Liver (tissue), 9 donors: ENCODE data around the gene SNRPA. TPM values are rescaled to one million over a fixed set of nuclear protein-coding genes. Genes with fewer than 3 reads are reported as not detected.

Experiments used
- DNase-seq: peaks from one replicate; pipeline ENCODE4 v3.0.0-alpha.2; 2017; ENCODE audit warnings: low spot score
- H3K27ac ChIP-seq, 2 donors: one replicate each; pipeline ENCODE4 v1.7.0; 2013; ENCODE audit warnings: inconsistent platforms in 2 of 2, low read length in 2 of 2, control low read depth in 1 of 2, low read depth in 1 of 2, mild to moderate bottlenecking in 1 of 2
- H3K27me3 ChIP-seq, 4 donors: one replicate each; pipeline versions ENCODE4 v1.6.1 to v1.7.0; 2013; ENCODE audit warnings: low read length in 3 of 4, inconsistent platforms in 1 of 4, mild to moderate bottlenecking in 1 of 4, moderate library complexity in 1 of 4; ENCODE audit not compliant: control insufficient read depth in 4 of 4, insufficient read depth in 4 of 4
- H3K36me3 ChIP-seq, 4 donors: one replicate each; pipeline versions ENCODE4 v1.6.1 to v1.7.0; 2013; ENCODE audit warnings: low read length in 3 of 4, mild to moderate bottlenecking in 3 of 4, low read depth in 1 of 4, moderate library complexity in 1 of 4; ENCODE audit not compliant: control insufficient read depth in 4 of 4, insufficient read depth in 3 of 4
- H3K4me1 ChIP-seq, 4 donors: one replicate each; pipeline versions ENCODE4 v1.6.1 to v1.7.0; 2013; ENCODE audit warnings: low read length in 3 of 4, mild to moderate bottlenecking in 3 of 4, moderate library complexity in 1 of 4; ENCODE audit not compliant: control insufficient read depth in 4 of 4, insufficient read depth in 4 of 4
- H3K4me3 ChIP-seq, 3 donors: one replicate each; pipeline versions ENCODE4 v1.6.1 to v1.7.0; 2013; ENCODE audit warnings: low read length in 3 of 3, control low read depth in 1 of 3, low read depth in 1 of 3, mild to moderate bottlenecking in 1 of 3
- H3K9ac ChIP-seq, 2 donors: one replicate each; pipeline ENCODE4 v1.7.0; 2013; ENCODE audit warnings: low read length in 2 of 2, mild to moderate bottlenecking in 2 of 2, moderate library complexity in 2 of 2, control low read depth in 1 of 2, low read depth in 1 of 2
- H3K9me3 ChIP-seq, 4 donors: one replicate each; pipeline versions ENCODE4 v1.6.1 to v1.7.0; 2013; ENCODE audit warnings: low read length in 3 of 4; ENCODE audit not compliant: control insufficient read depth in 4 of 4
- ATF3 ChIP-seq: IDR thresholded peaks from 2 replicates; pipeline ENCODE4 v1.6.1; 2016; ENCODE audit warnings: antibody characterized with exemption
- CTCF ChIP-seq: fragments of 150-350 bp; IDR thresholded peaks from 2 replicates; pipeline ENCODE4 v1.5.1; 2017; ENCODE audit warnings: improper control_type of control experiment, low read depth, low read length; ENCODE audit not compliant: missing input control
- EGR1 ChIP-seq, 2 donors: IDR thresholded peaks; 2 replicates each; pipeline ENCODE4 v1.6.1; 2016 to 2018; ENCODE audit warnings: antibody characterized with exemption in 2 of 2, low read depth in 2 of 2
- FOXA1 ChIP-seq: IDR thresholded peaks from 2 replicates; pipeline ENCODE4 v1.6.1; 2016; ENCODE audit warnings: antibody characterized with exemption
- FOXA2 ChIP-seq: IDR thresholded peaks from 2 replicates; pipeline ENCODE4 v1.6.1; 2016; ENCODE audit warnings: antibody characterized with exemption
- HNF4A ChIP-seq, 2 donors: conservative IDR thresholded peaks; 2 replicates each; pipeline ENCODE4 v1.6.1; 2016; ENCODE audit warnings: antibody characterized with exemption in 2 of 2, mild to moderate bottlenecking in 2 of 2
- HNF4G ChIP-seq: IDR thresholded peaks from 2 replicates; pipeline ENCODE4 v1.6.1; 2016; ENCODE audit warnings: antibody characterized with exemption
- JUND ChIP-seq, 2 donors: IDR thresholded peaks; 2 replicates each; pipeline ENCODE4 v1.6.1; 2016; ENCODE audit warnings: antibody characterized with exemption in 2 of 2
- MAX ChIP-seq: IDR thresholded peaks from 2 replicates; pipeline ENCODE4 v1.6.1; 2016; ENCODE audit warnings: antibody characterized with exemption
- NR2F2 ChIP-seq: IDR thresholded peaks from 2 replicates; pipeline ENCODE4 v1.6.1; 2016; ENCODE audit warnings: antibody characterized with exemption
- RAD21 ChIP-seq, 2 donors: IDR thresholded peaks; 2 replicates each; pipeline ENCODE4 v1.6.1; 2016; ENCODE audit warnings: antibody characterized with exemption in 2 of 2, mild to moderate bottlenecking in 2 of 2
- REST ChIP-seq: IDR thresholded peaks from 2 replicates; pipeline ENCODE4 v1.6.1; 2016; ENCODE audit warnings: antibody characterized with exemption, mild to moderate bottlenecking
- RXRA ChIP-seq, 2 donors: IDR thresholded peaks; 2 replicates each; pipeline ENCODE4 v1.6.1; 2017 to 2018; ENCODE audit warnings: antibody characterized with exemption in 2 of 2, mild to moderate bottlenecking in 1 of 2
- SP1 ChIP-seq: IDR thresholded peaks from 2 replicates; pipeline ENCODE4 v1.6.1; 2018; ENCODE audit warnings: antibody characterized with exemption, mild to moderate bottlenecking
- TAF1 ChIP-seq: conservative IDR thresholded peaks from 2 replicates; pipeline ENCODE4 v1.6.1; 2016; ENCODE audit warnings: antibody characterized with exemption, mild to moderate bottlenecking
- YY1 ChIP-seq: IDR thresholded peaks from 2 replicates; pipeline ENCODE4 v1.6.1; 2016; ENCODE audit warnings: antibody characterized with exemption, mild to moderate bottlenecking
- WGBS: extraction: QIAGEN DNeasy Blood & Tissue Kit; methylation state at CpG from one replicate; pipeline ENCODE4 v1.1.7; 2013; 5-methylcytosine and 5-hydroxymethylcytosine counted together
- polyA plus RNA-seq, 2 donors: library from polyadenylated mRNA; stranded (reverse) in 1 of 2; unstranded in 1 of 2; fragments of 200-250 nt in 1 of 2; fragments of >200 nt in 1 of 2; fragmentation: Nextera tagmentation in 1 of 2; extraction: Ambion mirVana in 1 of 2; gene quantifications; one replicate each; pipeline versions ENCODE4 v1.2.1 to v1.2.3, GENCODE V29; 2013 to 2015
- total RNA-seq, 2 donors: library from RNA; depleted of rRNA; stranded (reverse); fragments of >200 nt; gene quantifications; one replicate each; pipeline ENCODE4 v1.2.3, GENCODE V29; 2014
- donor health status: healthy.
- donor health status: healthy.
- donor health status: healthy.
- donor health status: healthy.
- donor health status: healthy.

Gene SNRPA
- total and polyA plus RNA-seq, 4 donors = 11.8 to 27.1 (median 17.0) TPM

- H3K27ac ChIP-seq = no peak overlapping the region
- DNase-seq = no peak
- H3K9ac ChIP-seq = no peak overlapping the region
- H3K4me1 ChIP-seq = peaks cover 3 to 35% (median 25%) of the 10 kb centered on the region in 4 donors
- H3K9me3 ChIP-seq = no peaks in the 10 kb centered on the region
- H3K4me3 ChIP-seq = no peak overlapping the region
- WGBS = 97% methylated on average over 8 of the region's 8 CpGs
- peaks cover 11 to 36% (median 26%) of the 10 kb centered on the region in 4 donors for H3K36me3 ChIP-seq
- H3K27me3 ChIP-seq = no peaks in the 10 kb centered on the region
- TF ChIP-seq JUND (IDR thresholded peaks at IDR 0.05) = no peak
- TF ChIP-seq MAX = no peak
- no peak for TF ChIP-seq ATF3
- no peak for TF ChIP-seq HNF4G
- TF ChIP-seq EGR1 (IDR thresholded peaks at IDR 0.05; ENCODE audit: low read depth in 2 of 2) = no peak
- TF ChIP-seq YY1 = no peak
- no peak for TF ChIP-seq FOXA2
- no peak for TF ChIP-seq NR2F2
- TF ChIP-seq CTCF = no peak
- TF ChIP-seq SP1 = no peak
- TF ChIP-seq FOXA1 = no peak
- no peak for TF ChIP-seq HNF4A (conservative IDR thresholded peaks at IDR 0.05)
These were observed 4.8 kb downstream of the SNRPA start for GRCh38 chr19:40755791-40756190.

GRCh38 chr19:40756502-40757110 is 5.6 kb downstream of the SNRPA start:
- H3K27me3 ChIP-seq = no peaks in the 10 kb centered on the region
- H3K36me3 ChIP-seq = peaks cover 15 to 44% (median 31%) of the 10 kb centered on the region in 4 donors
- peaks cover 3 to 35% (median 25%) of the 10 kb centered on the region in 4 donors for H3K4me1 ChIP-seq
- no peak for DNase-seq
- no peak overlapping the region for H3K4me3 ChIP-seq
- no peak overlapping the region for H3K27ac ChIP-seq
- no peak overlapping the region for H3K9ac ChIP-seq
- no peaks in the 10 kb centered on the region for H3K9me3 ChIP-seq
- WGBS = 81% methylated on average over 11 of the region's 11 CpGs
- TF ChIP-seq REST (no peak), MAX (no peak), RAD21 (IDR thresholded peaks at IDR 0.05) (no peak), FOXA1 (no peak), ATF3 (no peak), HNF4G (no peak), JUND (IDR thresholded peaks at IDR 0.05) (no peak), NR2F2 (no peak), SP1 (no peak), CTCF (no peak), YY1 (no peak), EGR1 (IDR thresholded peaks at IDR 0.05; ENCODE audit: low read depth in 2 of 2) (no peak), TAF1 (no peak), HNF4A (conservative IDR thresholded peaks at IDR 0.05) (no peak), RXRA (IDR thresholded peaks at IDR 0.05) (no peak)
